ENCODE results near the gene CHL1. TPM values are rescaled to one million over a fixed set of nuclear protein-coding genes. Genes with fewer than 3 reads are reported as not detected.

The CHL1 gene
- total RNA-seq, 1 experiment from 2014 or later, result not detected

DNA sequence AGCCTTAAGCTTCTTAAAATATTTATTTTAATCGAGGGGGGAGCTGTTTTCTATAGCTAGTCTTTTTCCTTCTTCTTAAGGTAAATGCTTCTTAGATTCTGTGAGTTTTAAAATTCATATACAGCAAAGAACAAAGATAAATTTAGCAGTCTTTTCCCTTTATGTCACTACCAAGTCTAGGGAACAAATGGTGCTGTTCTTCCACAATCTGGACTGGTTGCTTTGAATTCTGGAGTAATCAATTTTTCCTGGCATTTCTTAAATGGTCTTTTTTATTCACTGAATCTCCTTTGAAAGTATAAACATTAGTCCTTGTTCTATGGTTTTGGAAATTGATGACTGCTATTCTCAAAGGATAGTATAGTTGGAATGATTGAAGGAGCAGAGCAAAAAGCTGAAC is 82.8 kb downstream of the CHL1 start:
- no peaks in the 10 kb centered on the region for H3K9me3 ChIP-seq (replicated peaks)
- no peak overlapping the region for H3K4me3 ChIP-seq
- H3K27me3 ChIP-seq, result no peaks in the 10 kb centered on the region
- H3K4me1 ChIP-seq, result no peaks in the 10 kb centered on the region
- H3K36me3 ChIP-seq, result no peaks in the 10 kb centered on the region
- H3K27ac ChIP-seq, result no peak overlapping the region
- no peak for DNase-seq

DNA sequence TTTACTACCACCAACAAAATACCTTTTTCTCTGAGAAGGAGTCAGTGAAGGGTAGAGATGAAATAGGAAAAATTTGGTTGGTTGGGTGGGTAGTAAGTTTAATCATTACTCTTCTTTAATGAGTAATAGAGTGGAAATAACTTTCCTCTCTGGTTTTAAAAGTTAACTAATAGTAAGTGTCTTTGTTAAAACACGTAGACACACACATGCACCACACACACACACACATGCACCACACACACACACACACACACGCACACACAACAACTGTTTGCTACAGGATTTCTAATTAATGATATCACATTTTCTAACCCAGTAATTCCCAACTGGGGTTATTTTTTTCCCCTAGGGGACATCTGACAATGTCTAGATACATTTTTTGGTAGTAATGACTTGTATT is 84.1 kb downstream of the CHL1 start:
- H3K9me3 ChIP-seq (replicated peaks), result no peaks in the 10 kb centered on the region
- H3K27me3 ChIP-seq, result no peaks in the 10 kb centered on the region
- no peaks in the 10 kb centered on the region for H3K36me3 ChIP-seq
- no peak overlapping the region for H3K4me3 ChIP-seq
- DNase-seq, result no peak
- H3K27ac ChIP-seq, result no peak overlapping the region
- H3K4me1 ChIP-seq, result no peaks in the 10 kb centered on the region

DNA sequence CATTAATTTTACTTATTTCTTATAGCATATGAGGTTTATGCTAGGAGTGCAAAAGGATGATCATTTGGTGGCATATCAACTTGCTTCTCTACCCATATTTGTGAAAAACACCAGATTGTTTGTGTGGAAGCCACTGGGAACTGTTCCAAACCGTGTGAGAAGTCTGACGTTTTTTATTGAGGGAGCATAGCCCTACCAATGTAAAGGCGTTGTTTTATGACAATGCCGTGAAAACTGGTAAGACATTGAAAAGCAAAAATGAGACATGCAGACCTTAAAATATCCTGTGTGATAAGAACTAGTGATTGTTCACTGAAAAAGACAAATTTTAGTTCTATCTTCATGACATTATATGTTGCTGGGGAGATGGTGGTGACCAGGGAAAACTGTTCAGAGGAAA is 87.8 kb downstream of the CHL1 start:
- Histone ChIP-seq H3K36me3 (no peaks in the 10 kb centered on the region), H3K4me1 (no peaks in the 10 kb centered on the region), H3K27me3 (no peaks in the 10 kb centered on the region), H3K27ac (no peak overlapping the region), H3K4me3 (no peak overlapping the region), H3K9me3 (replicated peaks) (no peaks in the 10 kb centered on the region)
- no peak for DNase-seq

DNA sequence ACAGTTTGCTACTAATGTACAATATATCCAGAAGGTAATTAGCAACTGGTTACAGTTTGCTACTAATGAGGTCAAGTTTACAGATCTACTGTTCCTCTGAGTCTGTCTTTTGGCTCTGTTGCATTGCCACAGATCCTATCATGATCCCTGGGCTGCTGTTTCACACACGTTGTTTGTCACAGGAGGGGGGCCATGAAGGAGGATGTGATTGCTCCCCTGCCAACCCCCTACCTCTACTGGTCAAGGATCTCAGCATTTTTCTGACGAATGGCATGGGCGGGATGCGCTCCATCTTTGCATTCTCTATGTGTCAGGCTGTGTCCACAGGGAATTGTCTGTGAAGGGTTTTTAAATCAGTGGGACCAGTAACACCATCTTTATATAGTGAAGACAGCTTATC is 91.9 kb downstream of the CHL1 start:
- Histone ChIP-seq H3K27ac (no peak overlapping the region), H3K27me3 (no peaks in the 10 kb centered on the region), H3K4me1 (no peaks in the 10 kb centered on the region), H3K4me3 (no peak overlapping the region), H3K36me3 (no peaks in the 10 kb centered on the region), H3K9me3 (replicated peaks) (no peaks in the 10 kb centered on the region)
- DNase-seq, result no peak

DNA sequence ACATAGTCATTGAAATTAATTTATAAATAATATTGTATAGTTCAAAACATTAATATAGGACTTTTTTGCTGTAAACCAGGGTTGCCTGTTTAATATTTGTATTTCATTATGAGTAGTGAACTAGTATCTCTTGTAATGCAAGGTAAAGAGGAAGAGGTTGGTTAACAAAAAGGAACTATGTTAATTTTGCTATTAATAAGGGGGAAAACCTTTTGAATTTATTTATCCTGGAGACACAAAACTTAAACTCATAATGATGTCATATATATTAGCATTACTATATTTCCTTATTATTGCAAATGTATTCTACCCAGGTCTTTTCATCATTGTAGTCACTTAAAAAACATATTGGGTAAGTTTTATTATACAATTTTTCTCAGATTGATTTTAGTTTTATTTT is 94.5 kb downstream of the CHL1 start:
- Histone ChIP-seq H3K9me3 (replicated peaks) (no peaks in the 10 kb centered on the region), H3K36me3 (no peaks in the 10 kb centered on the region), H3K4me3 (no peak overlapping the region), H3K4me1 (no peaks in the 10 kb centered on the region), H3K27me3 (no peaks in the 10 kb centered on the region), H3K27ac (no peak overlapping the region)
- no peak for DNase-seq

DNA sequence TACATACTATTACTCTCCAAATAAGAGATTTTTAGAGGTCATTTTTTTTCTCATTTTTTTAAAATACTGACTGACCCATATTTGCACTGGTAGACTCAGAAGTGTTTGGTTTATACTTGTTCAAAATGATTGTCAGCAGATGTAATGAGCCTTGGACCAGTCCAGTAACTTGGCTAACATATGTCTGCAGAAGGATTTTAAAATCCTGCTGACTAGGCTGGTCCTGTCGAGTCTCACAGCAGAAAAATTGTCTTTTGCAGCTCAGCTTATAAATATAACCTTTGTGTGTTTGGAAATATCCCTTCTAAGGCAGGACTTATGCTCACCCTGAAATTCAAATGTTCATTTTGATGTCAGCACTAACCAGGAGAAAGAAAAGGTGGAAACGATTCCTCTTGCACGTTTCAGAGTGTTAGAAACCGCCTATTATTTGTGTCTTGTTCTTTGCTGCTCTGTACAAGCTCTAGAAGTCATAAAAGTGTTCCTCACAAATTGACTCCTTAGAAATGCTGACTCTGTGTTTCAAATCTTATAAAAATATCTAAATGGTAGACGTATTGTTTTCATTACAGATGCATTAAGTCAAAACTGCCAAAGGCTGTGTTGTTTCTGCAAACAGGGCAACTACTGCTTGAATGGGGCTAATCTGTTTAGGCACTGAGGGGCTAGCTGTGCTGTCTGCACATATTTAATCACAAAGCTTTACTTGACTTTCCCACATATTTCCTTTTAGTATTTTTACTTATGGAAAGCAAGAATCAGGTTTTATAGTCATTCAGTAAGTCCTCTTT is 95.3 kb downstream of the CHL1 start:
- DNase-seq, result no peak
- Histone ChIP-seq H3K36me3 (no peaks in the 10 kb centered on the region), H3K4me3 (no peak overlapping the region), H3K4me1 (no peaks in the 10 kb centered on the region), H3K27ac (no peak overlapping the region), H3K27me3 (no peaks in the 10 kb centered on the region), H3K9me3 (replicated peaks) (no peaks in the 10 kb centered on the region)

DNA sequence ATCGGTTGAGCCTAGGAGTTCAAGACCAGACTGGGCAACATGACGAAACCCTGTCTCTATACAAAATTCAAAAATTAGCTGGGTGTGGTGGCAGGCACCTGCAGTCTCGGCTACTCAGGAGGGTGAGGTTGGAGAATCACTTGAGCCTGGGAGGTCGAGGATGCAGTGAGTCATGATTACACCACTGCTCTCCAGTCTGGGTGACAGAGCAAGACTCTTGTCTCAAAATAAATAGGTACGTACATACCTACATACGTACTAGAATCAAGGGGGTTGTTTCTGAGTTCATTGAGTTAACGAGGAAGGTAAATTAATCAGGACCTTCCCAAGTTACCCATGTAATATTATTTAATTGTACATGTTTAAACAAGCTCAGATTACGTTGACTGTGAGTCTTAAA is 97.5 kb downstream of the CHL1 start:
- Histone ChIP-seq H3K4me3 (no peak overlapping the region), H3K9me3 (replicated peaks) (no peaks in the 10 kb centered on the region), H3K4me1 (no peaks in the 10 kb centered on the region), H3K36me3 (no peaks in the 10 kb centered on the region), H3K27ac (no peak overlapping the region), H3K27me3 (no peaks in the 10 kb centered on the region)
- DNase-seq, result no peak

DNA sequence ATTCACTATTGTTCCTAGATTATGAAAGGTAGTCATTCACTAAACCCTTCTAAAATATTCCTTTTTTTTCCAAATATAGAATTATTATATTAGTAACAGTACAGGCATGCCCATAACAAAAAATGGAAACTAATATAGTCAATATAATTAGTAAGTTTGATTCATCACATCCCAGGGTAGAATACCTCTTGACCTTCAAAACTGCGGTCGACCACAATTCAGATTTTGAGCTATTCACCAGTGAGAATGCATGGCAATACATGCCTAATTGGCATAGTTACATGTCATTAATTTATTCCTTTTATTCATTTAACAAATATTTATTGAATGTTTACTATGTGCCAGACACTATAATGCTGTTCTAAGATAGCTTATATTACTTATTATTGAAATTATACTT is 98.0 kb downstream of the CHL1 start:
- Histone ChIP-seq H3K27me3 (no peaks in the 10 kb centered on the region), H3K36me3 (no peaks in the 10 kb centered on the region), H3K27ac (no peak overlapping the region), H3K4me3 (no peak overlapping the region), H3K9me3 (replicated peaks) (no peaks in the 10 kb centered on the region), H3K4me1 (no peaks in the 10 kb centered on the region)
- no peak for DNase-seq

DNA sequence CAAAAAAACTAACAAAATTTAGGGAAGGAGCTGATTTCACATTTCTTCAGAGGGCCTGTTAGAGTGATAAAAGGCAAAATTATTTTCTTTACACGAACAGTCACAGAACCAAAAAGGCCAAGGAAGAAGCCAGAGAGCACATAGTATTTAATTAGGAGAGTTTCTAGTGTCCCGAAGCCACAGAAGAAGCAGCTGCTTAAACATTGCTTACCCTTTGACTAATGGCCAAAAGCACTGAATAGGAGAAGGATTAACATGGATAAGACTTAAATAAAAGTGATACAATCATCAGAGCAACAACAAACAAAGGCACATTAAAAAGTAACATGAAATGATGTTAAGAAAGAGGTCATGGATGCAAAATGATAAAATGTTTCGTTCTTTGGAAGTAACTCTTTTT is 98.6 kb downstream of the CHL1 start:
- no peak overlapping the region for H3K4me3 ChIP-seq
- H3K27me3 ChIP-seq, result no peaks in the 10 kb centered on the region
- no peaks in the 10 kb centered on the region for H3K9me3 ChIP-seq (replicated peaks)
- H3K36me3 ChIP-seq, result no peaks in the 10 kb centered on the region
- peak in 1 of 2 experiments; percentile 40 for DNase-seq
- H3K4me1 ChIP-seq, result no peaks in the 10 kb centered on the region
- no peak overlapping the region for H3K27ac ChIP-seq

DNA sequence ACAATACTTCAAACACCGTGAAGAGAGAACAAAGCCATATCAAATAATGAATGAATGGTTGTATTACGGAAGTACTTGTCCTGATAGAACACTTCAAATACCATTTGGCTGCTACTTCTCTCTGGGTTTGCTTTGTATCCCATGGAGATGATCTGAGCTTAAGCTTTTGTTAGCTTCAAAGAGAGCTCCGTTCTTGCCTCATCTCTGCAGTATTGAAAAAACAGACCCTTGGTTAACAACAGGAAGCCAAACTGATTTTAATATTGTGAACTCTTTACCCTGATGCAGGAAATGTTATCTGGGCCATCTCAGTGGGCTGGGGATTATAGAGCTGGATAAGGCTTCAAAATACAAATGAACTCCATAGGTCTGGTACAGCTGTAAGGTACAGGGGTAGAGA is 101.0 kb downstream of the CHL1 start:
- Histone ChIP-seq H3K36me3 (no peaks in the 10 kb centered on the region), H3K27ac (no peak overlapping the region), H3K9me3 (replicated peaks) (no peaks in the 10 kb centered on the region), H3K4me3 (no peak overlapping the region), H3K27me3 (no peaks in the 10 kb centered on the region), H3K4me1 (no peaks in the 10 kb centered on the region)
- DNase-seq, result no peak

DNA sequence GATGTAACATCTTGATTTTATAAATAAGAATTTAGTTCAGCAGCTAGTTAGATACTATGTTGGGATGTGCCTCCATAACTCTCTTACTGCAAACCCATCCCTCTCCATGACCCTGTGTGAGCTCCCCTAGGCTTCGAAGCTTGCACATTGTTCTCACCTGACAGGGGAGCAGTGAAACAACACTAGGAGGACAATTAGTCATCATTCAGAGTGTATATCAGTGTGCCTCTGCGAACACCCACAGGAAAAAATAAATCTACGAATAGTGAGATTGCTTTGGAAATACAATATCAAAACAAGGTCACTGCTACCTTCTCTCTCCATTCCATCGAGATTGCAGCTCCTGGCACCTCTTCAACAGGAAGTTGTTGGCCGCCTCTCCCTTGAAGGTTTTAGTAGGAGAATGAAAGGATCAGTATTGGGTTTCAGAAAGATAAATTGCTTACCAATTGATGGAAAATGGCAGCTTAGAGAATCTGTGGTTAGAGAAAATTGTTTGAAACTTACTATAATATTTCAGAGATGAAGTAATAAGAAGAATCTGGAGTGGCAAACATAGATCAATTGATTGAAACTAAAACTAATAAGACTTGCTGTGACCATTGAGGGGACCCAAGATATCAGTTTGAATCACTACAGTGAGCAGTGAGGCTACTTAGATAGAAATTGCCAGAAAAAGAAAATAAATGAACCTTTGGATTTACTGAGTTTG is 103.2 kb downstream of the CHL1 start:
- DNase-seq, result no peak
- Histone ChIP-seq H3K4me1 (no peaks in the 10 kb centered on the region), H3K27me3 (no peaks in the 10 kb centered on the region), H3K9me3 (replicated peaks) (no peaks in the 10 kb centered on the region), H3K36me3 (no peaks in the 10 kb centered on the region), H3K4me3 (no peak overlapping the region), H3K27ac (no peak overlapping the region)

DNA sequence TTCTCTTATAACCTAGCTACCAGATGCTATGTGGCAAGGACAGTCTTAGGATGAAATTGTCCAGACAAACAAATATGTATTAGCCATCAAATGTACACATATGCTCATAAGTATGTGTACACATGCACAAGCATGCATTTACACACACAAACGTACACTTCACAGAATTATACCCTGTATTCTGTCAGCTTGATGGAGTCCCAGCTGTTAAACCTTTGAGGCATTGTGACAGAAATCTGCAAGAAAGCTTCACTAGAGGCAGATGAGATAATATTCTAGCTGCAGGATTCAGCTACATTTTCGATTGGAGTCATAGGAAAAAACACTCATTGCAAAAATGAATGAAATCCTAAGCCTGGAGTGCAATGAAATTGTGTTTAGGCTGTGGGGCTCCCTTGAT is 110.6 kb downstream of the CHL1 start:
- no peak for DNase-seq
- Histone ChIP-seq H3K4me3 (no peak overlapping the region), H3K9me3 (replicated peaks) (no peaks in the 10 kb centered on the region), H3K27me3 (no peaks in the 10 kb centered on the region), H3K27ac (no peak overlapping the region), H3K36me3 (no peaks in the 10 kb centered on the region), H3K4me1 (no peaks in the 10 kb centered on the region)

DNA sequence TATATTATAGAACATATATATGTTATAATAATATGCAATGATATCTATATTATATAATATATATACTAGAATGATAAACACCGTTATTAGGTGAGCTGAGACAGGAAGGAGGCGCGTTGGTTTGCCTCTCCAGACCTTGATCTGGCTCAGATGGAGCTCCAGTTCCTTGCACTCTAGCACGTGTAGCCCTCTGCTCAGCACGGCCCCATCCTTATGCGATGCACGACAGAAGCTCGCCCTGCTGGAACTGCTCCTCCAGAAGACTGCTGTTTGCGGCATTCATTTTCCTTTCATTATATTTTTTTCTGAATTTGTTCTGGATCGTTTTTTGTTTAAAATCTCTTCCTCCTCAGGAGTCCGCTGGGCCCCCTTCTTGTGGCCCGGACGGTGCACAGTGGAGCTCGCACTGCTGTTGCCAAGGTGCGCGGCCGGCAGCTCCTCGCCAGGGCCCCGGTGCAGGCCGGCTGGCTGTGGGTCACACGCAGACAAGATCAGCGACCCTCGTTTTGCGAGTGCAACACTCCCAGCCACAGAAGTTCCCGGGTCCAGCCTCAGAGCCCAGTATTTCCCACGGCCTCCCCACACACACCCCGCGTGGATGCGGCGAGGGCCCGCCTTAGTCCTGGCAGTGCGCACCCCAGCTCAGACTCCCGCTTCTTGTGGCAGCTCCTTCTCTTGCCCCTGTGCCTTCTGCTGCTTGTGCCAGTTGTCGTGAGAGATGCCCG is 112.2 kb downstream of the CHL1 start:
- no peaks in the 10 kb centered on the region for H3K36me3 ChIP-seq
- no peak for DNase-seq
- H3K4me3 ChIP-seq, result no peak overlapping the region
- H3K27ac ChIP-seq, result no peak overlapping the region
- no peaks in the 10 kb centered on the region for H3K9me3 ChIP-seq (replicated peaks)
- H3K4me1 ChIP-seq, result no peaks in the 10 kb centered on the region
- H3K27me3 ChIP-seq, result no peaks in the 10 kb centered on the region

DNA sequence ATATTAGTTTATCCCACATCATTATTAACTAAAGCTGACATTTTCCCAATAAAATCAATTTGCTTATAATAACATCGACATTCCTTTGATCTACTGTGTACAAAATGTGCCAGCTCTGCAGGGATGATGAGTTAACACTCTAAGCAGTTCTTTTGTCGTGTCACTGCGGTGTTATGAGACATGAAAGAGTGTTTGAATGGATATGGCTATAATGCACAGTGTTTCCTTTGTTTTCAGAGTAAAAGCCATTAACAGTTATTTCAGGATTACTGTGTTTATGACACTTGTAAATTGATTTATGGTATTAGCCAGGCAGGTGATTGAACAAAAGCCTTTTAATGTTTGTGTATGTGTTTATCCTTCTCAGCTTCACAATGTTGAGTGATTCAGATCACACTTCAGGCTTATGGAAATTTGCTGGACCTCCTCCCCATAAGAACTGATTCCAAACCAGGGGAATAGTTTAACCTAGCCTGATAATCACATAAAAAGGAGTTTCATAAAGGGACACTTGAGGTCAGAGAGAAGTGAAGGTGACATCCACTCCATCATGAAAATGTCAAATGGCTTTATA is 115.7 kb downstream of the CHL1 start:
- Histone ChIP-seq H3K4me3 (no peak overlapping the region), H3K27ac (no peak overlapping the region), H3K9me3 (replicated peaks) (no peaks in the 10 kb centered on the region), H3K27me3 (no peaks in the 10 kb centered on the region), H3K4me1 (no peaks in the 10 kb centered on the region), H3K36me3 (no peaks in the 10 kb centered on the region)
- no peak for DNase-seq

DNA sequence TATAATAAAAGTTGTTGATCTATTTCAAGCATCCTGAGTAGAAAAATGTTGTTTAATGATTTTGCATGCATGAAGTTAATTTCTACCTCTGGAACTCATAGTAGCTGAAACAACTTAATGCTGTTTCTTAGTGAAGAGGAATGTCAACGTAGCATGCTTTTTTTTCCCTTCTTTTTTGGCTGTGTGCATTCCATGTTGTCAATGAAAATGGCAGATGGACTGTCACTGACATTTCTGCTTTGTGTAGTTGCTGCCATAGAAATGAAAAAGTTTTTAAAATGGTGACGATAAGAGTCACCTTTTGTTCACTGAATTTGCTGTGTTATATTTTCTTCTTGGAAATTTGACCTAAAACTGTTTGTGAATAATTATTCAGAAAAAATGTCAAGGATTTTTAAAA is 116.3 kb downstream of the CHL1 start:
- no peak for DNase-seq
- no peaks in the 10 kb centered on the region for H3K27me3 ChIP-seq
- H3K36me3 ChIP-seq, result no peaks in the 10 kb centered on the region
- H3K27ac ChIP-seq, result no peak overlapping the region
- H3K9me3 ChIP-seq (replicated peaks), result no peaks in the 10 kb centered on the region
- no peak overlapping the region for H3K4me3 ChIP-seq
- no peaks in the 10 kb centered on the region for H3K4me1 ChIP-seq
